ENCODE data around the gene RTP3. TPM values are rescaled to one million over a fixed set of nuclear protein-coding genes. Genes with fewer than 3 reads are reported as not detected.

Gene RTP3
- total and polyA plus RNA-seq, 12 donors, result not detected

- Histone ChIP-seq H3K27me3 (peaks cover 5% of the 10 kb centered on the region), H3K36me3 (replicated peaks in 1 of 2) (no peaks in the 10 kb centered on the region), H3K4me1 (replicated peaks in 1 of 2) (no peaks in the 10 kb centered on the region), H3K4me3 (no peak overlapping the region), H3K27ac (no peak overlapping the region), H3K9me3 (replicated peaks in 1 of 3) (no peaks in the 10 kb centered on the region)
- TF ChIP-seq CTCF (IDR thresholded peaks at IDR 0.05), result no peak
- TF ChIP-seq POLR2A (IDR thresholded peaks at IDR 0.05), result no peak
- intact Hi-C loops (cut with DNase I), result no loop called here
- 86 to 92% (median 89%) methylated on average over 3 to 4 of the region's 4 CpGs for WGBS, 4 donors
- peak in 1 of 7 donors; percentile 5 for DNase-seq
Measured at GRCh38 chr3:46470831-46471230, 26.9 kb upstream of the RTP3 start.

- no peaks in the 10 kb centered on the region for H3K4me1 ChIP-seq (replicated peaks in 1 of 2)
- peaks cover 5% of the 10 kb centered on the region for H3K27me3 ChIP-seq
- no peaks in the 10 kb centered on the region for H3K36me3 ChIP-seq (replicated peaks in 1 of 2)
- H3K9me3 ChIP-seq (replicated peaks in 1 of 3), result no peaks in the 10 kb centered on the region
- DNase-seq, result peak in 1 of 7 donors; percentile 5
- H3K27ac ChIP-seq, result no peak overlapping the region
- intact Hi-C loops (cut with DNase I), result no loop called here
- 94 to 100% (median 95%) methylated on average over 1 to 5 of the region's 5 CpGs for WGBS, 4 donors
- H3K4me3 ChIP-seq, result no peak overlapping the region
- TF ChIP-seq CTCF (IDR thresholded peaks at IDR 0.05), result no peak
- TF ChIP-seq POLR2A (IDR thresholded peaks at IDR 0.05), result no peak
Measured at GRCh38 chr3:46471371-46471914, 26.3 kb upstream of the RTP3 start.

- peak in 1 of 7 donors; percentile 3 for DNase-seq
- 81 to 88% (median 84%) methylated on average over 2 of the region's 2 CpGs for WGBS, 4 donors
- Histone ChIP-seq H3K9me3 (replicated peaks in 1 of 3) (no peaks in the 10 kb centered on the region), H3K4me1 (replicated peaks in 1 of 2) (no peaks in the 10 kb centered on the region), H3K27ac (no peak overlapping the region), H3K36me3 (replicated peaks in 1 of 2) (no peaks in the 10 kb centered on the region), H3K27me3 (peaks cover 5% of the 10 kb centered on the region), H3K4me3 (no peak overlapping the region)
- intact Hi-C loops (cut with DNase I), result no loop called here
- no peak for TF ChIP-seq POLR2A (IDR thresholded peaks at IDR 0.05)
Measured at GRCh38 chr3:46472736-46473135, 25.0 kb upstream of the RTP3 start.

- Histone ChIP-seq H3K27ac (no peak overlapping the region), H3K9me3 (replicated peaks in 1 of 3) (no peaks in the 10 kb centered on the region), H3K4me1 (replicated peaks in 1 of 2) (no peaks in the 10 kb centered on the region), H3K36me3 (replicated peaks in 1 of 2) (no peaks in the 10 kb centered on the region), H3K27me3 (peaks cover 9% of the 10 kb centered on the region), H3K4me3 (no peak overlapping the region)
- TF ChIP-seq CTCF (IDR thresholded peaks at IDR 0.05) (no peak), POLR2A (IDR thresholded peaks at IDR 0.05) (no peak)
- intact Hi-C loops (cut with DNase I), result no loop called here
- DNase-seq, result no peak
- WGBS, 4 donors, result 66 to 78% (median 71%) methylated on average over 4 of the region's 4 CpGs
Measured at GRCh38 chr3:46477145-46477544, 20.6 kb upstream of the RTP3 start.

GRCh38 chr3:46477756-46478155 lies 20.0 kb upstream of the RTP3 start:
- no peaks in the 10 kb centered on the region for H3K4me1 ChIP-seq (replicated peaks in 1 of 2)
- intact Hi-C loops (cut with DNase I), result no loop called here
- no peak for DNase-seq
- H3K27me3 ChIP-seq, result peaks cover 9% of the 10 kb centered on the region
- no peak overlapping the region for H3K27ac ChIP-seq
- no peaks in the 10 kb centered on the region for H3K9me3 ChIP-seq (replicated peaks in 1 of 3)
- 78 to 89% (median 81%) methylated on average over 6 of the region's 6 CpGs for WGBS, 4 donors
- H3K36me3 ChIP-seq (replicated peaks in 1 of 2), result no peaks in the 10 kb centered on the region
- TF ChIP-seq POLR2A (IDR thresholded peaks at IDR 0.05) (no peak), CTCF (IDR thresholded peaks at IDR 0.05) (no peak)
- no peak overlapping the region for H3K4me3 ChIP-seq

Data from adrenal gland (tissue), 12 donors.